OCI-LY1 (cell line): ENCODE results near the gene SLC7A6OS.

ENCODE experiments used
- H2AFZ ChIP-seq: fragments of 200-600 bp; sonication (generic), shearing (Covaris generic); 2 replicates; pipeline ENCODE4 v1.6.0; 2014; ENCODE audit warnings: antibody characterized with exemption, mild to moderate bottlenecking, low read length
- H3F3A ChIP-seq: fragments of 200-600 bp; sonication (generic), shearing (Covaris generic); 2 replicates; pipeline ENCODE4 v1.6.0; 2014; ENCODE audit warnings: mild to moderate bottlenecking, antibody characterized with exemption, low read length, moderate library complexity; ENCODE audit not compliant: insufficient read depth
- H3K27ac ChIP-seq: fragments of 200-600 bp; sonication (generic); 2 replicates; pipeline ENCODE4 v1.5.1; 2014; ENCODE audit warnings: low read length, mixed run types, mild to moderate bottlenecking, low read depth; ENCODE audit not compliant: poor library complexity, severe bottlenecking
- H3K27me3 ChIP-seq: fragments of 200-600 bp; sonication (generic); 2 replicates; pipeline ENCODE4 v1.6.0; 2014; ENCODE audit warnings: antibody characterized with exemption, mild to moderate bottlenecking, low read length, moderate library complexity; ENCODE audit not compliant: insufficient read depth
- H3K36me3 ChIP-seq: fragments of 200-600 bp; sonication (generic); 2 replicates; pipeline ENCODE4 v1.6.1; 2014; ENCODE audit warnings: mild to moderate bottlenecking, antibody characterized with exemption, low read length, moderate library complexity, mixed read lengths; ENCODE audit not compliant: insufficient read depth
- H3K4me1 ChIP-seq: fragments of 200-600 bp; sonication (generic); 2 replicates; pipeline ENCODE4 v1.5.1; 2014; ENCODE audit warnings: mild to moderate bottlenecking, low read length, moderate library complexity; ENCODE audit not compliant: insufficient read depth, severe bottlenecking
- H3K4me2 ChIP-seq: fragments of 200-600 bp; sonication (generic), shearing (Covaris generic); 2 replicates; pipeline ENCODE4 v1.6.1; 2014; ENCODE audit warnings: low read length
- H3K4me3 ChIP-seq: fragments of 200-600 bp; sonication (generic); 2 replicates; pipeline ENCODE4 v1.5.1; 2014; ENCODE audit warnings: low read length, low read depth, mild to moderate bottlenecking, mixed read lengths; ENCODE audit not compliant: poor library complexity, severe bottlenecking
- H3K79me2 ChIP-seq: fragments of 200-600 bp; shearing (Covaris generic); 2 replicates; pipeline ENCODE4 v1.6.1; 2016; ENCODE audit warnings: mixed run types, low read length, mixed read lengths; ENCODE audit not compliant: insufficient read depth
- H3K9ac ChIP-seq: fragments of 200-600 bp; sonication (generic), shearing (Covaris generic); 2 replicates; pipeline ENCODE4 v1.6.1; 2014; ENCODE audit warnings: mild to moderate bottlenecking, low read length, mixed read lengths
- H3K9me2 ChIP-seq: fragments of 200-600 bp; sonication (generic), shearing (Covaris generic); 2 replicates; pipeline ENCODE4 v1.6.1; 2014; ENCODE audit warnings: low read depth, mild to moderate bottlenecking, low read length, mixed read lengths
- H3K9me3 ChIP-seq: fragments of 200-600 bp; shearing (Covaris generic); 2 replicates; pipeline ENCODE4 v1.6.1; 2014; ENCODE audit warnings: low read length, mixed read lengths
- H4K20me1 ChIP-seq: fragments of 200-600 bp; sonication (generic), shearing (Covaris generic); 2 replicates; pipeline ENCODE4 v1.6.0; 2016; ENCODE audit warnings: mild to moderate bottlenecking, low read length; ENCODE audit not compliant: insufficient read depth
- EZH2 ChIP-seq: fragments of 200-600 bp; sonication (generic), shearing (Covaris generic); IDR thresholded peaks from 2 replicates; pipeline ENCODE4 v1.8.0; 2017; ENCODE audit warnings: borderline replicate concordance, mixed run types, mild to moderate bottlenecking, antibody characterized with exemption, low read length, moderate library complexity, mixed read lengths
- TF ChIP-seq, protein P1 (sequence below): fragments of 200-600 bp; sonication (generic), shearing (Covaris generic); IDR thresholded peaks from 2 replicates; pipeline ENCODE4 v1.5.1; 2017; ENCODE audit warnings: mild to moderate bottlenecking, antibody characterized with exemption, low read length, moderate library complexity, mixed read lengths

Gene SLC7A6OS

DNA sequence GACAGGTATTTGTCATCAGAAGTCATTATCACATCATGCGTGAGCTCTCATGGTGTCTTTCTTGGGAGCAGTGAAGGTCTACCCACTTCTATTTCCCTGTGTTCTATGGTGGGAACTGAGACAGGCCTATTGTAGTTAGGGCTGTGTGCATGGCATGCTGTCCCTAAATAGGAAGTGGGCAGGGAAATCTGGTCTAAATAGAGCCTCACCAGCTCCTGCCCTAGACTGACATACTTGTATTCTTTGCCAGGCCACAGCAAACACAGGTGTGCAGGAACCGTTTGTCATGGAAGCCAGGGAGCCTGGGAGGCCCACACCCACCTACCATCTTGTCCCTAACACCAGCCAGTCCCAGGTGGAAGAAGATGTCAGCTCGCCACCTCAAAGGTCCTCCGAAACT, 36.3 kb downstream of the SLC7A6OS start:
- TF ChIP-seq, protein P1, sequence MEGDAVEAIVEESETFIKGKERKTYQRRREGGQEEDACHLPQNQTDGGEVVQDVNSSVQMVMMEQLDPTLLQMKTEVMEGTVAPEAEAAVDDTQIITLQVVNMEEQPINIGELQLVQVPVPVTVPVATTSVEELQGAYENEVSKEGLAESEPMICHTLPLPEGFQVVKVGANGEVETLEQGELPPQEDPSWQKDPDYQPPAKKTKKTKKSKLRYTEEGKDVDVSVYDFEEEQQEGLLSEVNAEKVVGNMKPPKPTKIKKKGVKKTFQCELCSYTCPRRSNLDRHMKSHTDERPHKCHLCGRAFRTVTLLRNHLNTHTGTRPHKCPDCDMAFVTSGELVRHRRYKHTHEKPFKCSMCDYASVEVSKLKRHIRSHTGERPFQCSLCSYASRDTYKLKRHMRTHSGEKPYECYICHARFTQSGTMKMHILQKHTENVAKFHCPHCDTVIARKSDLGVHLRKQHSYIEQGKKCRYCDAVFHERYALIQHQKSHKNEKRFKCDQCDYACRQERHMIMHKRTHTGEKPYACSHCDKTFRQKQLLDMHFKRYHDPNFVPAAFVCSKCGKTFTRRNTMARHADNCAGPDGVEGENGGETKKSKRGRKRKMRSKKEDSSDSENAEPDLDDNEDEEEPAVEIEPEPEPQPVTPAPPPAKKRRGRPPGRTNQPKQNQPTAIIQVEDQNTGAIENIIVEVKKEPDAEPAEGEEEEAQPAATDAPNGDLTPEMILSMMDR: no peak
- no peak for TF ChIP-seq EZH2
- H3K4me3 ChIP-seq: no peak overlapping the region
- H3K79me2 ChIP-seq: peaks cover 15% of the 10 kb centered on the region
- no peak overlapping the region; the same call in 1 of the 2 replicates for H3K9ac ChIP-seq
- peak overlapping the region; percentile 98 for H3K27ac ChIP-seq
- no peak overlapping the region for H2AFZ ChIP-seq
- H3F3A ChIP-seq: peaks cover 6% of the 10 kb centered on the region; the same call in 1 of the 2 replicates
- no peaks in the 10 kb centered on the region for H3K9me3 ChIP-seq
- H4K20me1 ChIP-seq: no peaks in the 10 kb centered on the region
- H3K9me2 ChIP-seq: no peaks in the 10 kb centered on the region
- H3K4me2 ChIP-seq: peak overlapping the region; percentile 54; the same call in 1 of the 2 replicates
- peaks cover 37% of the 10 kb centered on the region for H3K36me3 ChIP-seq
- no peaks in the 10 kb centered on the region for H3K27me3 ChIP-seq
- peaks cover 64% of the 10 kb centered on the region for H3K4me1 ChIP-seq

DNA sequence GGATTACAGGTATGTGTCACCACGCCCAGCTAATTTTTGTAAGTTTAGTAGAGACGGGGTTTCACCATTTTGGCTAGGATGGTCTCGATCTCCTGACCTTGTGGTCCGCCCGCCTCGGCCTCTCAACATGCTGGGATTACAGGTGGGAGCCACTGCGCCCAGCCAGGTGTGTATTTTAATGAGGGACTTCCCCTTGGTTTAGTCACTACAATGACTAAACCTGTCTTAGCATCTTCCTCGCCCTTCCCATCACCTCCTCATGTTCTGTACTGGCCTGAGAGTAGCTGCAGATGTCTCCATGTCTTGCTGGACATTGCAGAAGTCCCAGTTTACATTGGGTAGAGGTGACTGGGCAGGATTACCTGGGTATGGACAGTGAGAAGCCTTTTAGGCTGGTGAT, 36.9 kb downstream of the SLC7A6OS start:
- Histone ChIP-seq H3K9ac (no peak overlapping the region; the same call in 1 of the 2 replicates), H3F3A (peaks cover 6% of the 10 kb centered on the region; the same call in 1 of the 2 replicates), H3K4me2 (peak overlapping the region; percentile 54; the same call in 1 of the 2 replicates), H3K79me2 (peaks cover 18% of the 10 kb centered on the region), H3K4me1 (peaks cover 67% of the 10 kb centered on the region), H3K9me3 (no peaks in the 10 kb centered on the region), H2AFZ (no peak overlapping the region), H3K36me3 (peaks cover 32% of the 10 kb centered on the region), H3K4me3 (no peak overlapping the region), H3K27me3 (no peaks in the 10 kb centered on the region), H3K9me2 (no peaks in the 10 kb centered on the region), H4K20me1 (no peaks in the 10 kb centered on the region), H3K27ac (peak overlapping the region; percentile 98)
- TF ChIP-seq, protein P1: no peak
- TF ChIP-seq EZH2: no peak

DNA sequence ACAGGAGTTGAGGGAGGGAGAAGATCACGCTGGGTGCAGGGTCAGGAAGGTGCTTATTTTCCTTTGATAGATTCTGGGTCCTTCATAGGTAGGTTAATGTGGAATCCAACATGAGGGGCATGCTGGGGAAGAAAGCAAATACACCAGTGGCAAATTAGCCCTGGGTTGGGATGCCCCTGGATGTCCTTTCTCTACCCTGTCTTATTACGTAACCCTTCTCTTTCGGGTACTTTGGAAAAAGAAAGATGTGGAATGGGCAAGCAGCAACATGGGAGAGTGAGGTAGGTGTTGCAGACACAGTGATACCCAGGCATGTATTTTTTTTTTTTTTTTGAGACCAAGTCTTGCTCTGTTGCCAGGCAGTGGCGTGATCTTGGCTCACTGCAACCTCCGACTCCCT, 37.3 kb downstream of the SLC7A6OS start:
- peak overlapping the region; percentile 28; the same call in 1 of the 2 replicates for H3K4me2 ChIP-seq
- no peak for TF ChIP-seq EZH2
- TF ChIP-seq, protein P1: no peak
- H3K9me2 ChIP-seq: no peaks in the 10 kb centered on the region
- no peaks in the 10 kb centered on the region for H4K20me1 ChIP-seq
- H3K9me3 ChIP-seq: no peaks in the 10 kb centered on the region
- H3K27me3 ChIP-seq: no peaks in the 10 kb centered on the region
- peaks cover 21% of the 10 kb centered on the region for H3K79me2 ChIP-seq
- peak overlapping the region; percentile 98 for H3K27ac ChIP-seq
- H2AFZ ChIP-seq: no peak overlapping the region
- H3K36me3 ChIP-seq: peaks cover 29% of the 10 kb centered on the region
- peak overlapping the region; percentile 43; the same call in 1 of the 2 replicates for H3K9ac ChIP-seq
- peak overlapping the region; percentile 9 for H3K4me3 ChIP-seq
- H3K4me1 ChIP-seq: peaks cover 71% of the 10 kb centered on the region
- peaks cover 6% of the 10 kb centered on the region; the same call in 1 of the 2 replicates for H3F3A ChIP-seq
